ENCODE data around the gene TAX1BP1.
A peak's percentile ranks its signal among the peaks of the same experiment; 100 is the strongest.

Gene TAX1BP1

GRCh38 chr7:27739909-27740448 lies at the start of gene TAX1BP1:
Gene TAX1BP1 (plus strand): TSS chr7:27740162. CDS start chr7:27748525, 8,363 bp downstream.
- peaks cover 43% of the 10 kb centered on the region for H3K4me1 Mint-ChIP-seq
- H3K9me3 Mint-ChIP-seq, result no peaks in the 10 kb centered on the region
- ATAC-seq (replicated peaks; ENCODE audit: extremely low read depth, poor library complexity, severe bottlenecking) (peak; percentile 91), DNase-seq (ENCODE audit: low spot score in 2 of 2) (peak; percentile 91)
- H3K4me3 Mint-ChIP-seq, result peak within 1 kb of the TSS; percentile 97
- peak within 1 kb of the TSS; percentile 98 for H3K27ac Mint-ChIP-seq (ENCODE audit: low read depth)
- peaks cover 22% of the 10 kb centered on the region for H3K36me3 Mint-ChIP-seq (ENCODE audit: insufficient read depth)
- no peaks in the 10 kb centered on the region for H3K27me3 Mint-ChIP-seq

- ATAC-seq (replicated peaks; ENCODE audit: extremely low read depth, poor library complexity, severe bottlenecking) (no peak), DNase-seq (ENCODE audit: low spot score in 2 of 2) (no peak)
- Mint-ChIP-seq H3K27me3 (peaks cover 28% of the 10 kb centered on the region), H3K4me1 (no peaks in the 10 kb centered on the region), H3K36me3 (ENCODE audit: insufficient read depth) (no peaks in the 10 kb centered on the region), H3K4me3 (no peak overlapping the region), H3K9me3 (no peaks in the 10 kb centered on the region), H3K27ac (ENCODE audit: low read depth) (no peak overlapping the region)
Observed at GRCh38 chr7:27690649-27691048, 49.3 kb upstream of the TAX1BP1 start.

GRCh38 chr7:27693794-27694193 lies 46.2 kb upstream of the TAX1BP1 start:
- Mint-ChIP-seq H3K27me3 (peaks cover 16% of the 10 kb centered on the region), H3K36me3 (ENCODE audit: insufficient read depth) (no peaks in the 10 kb centered on the region), H3K4me1 (no peaks in the 10 kb centered on the region), H3K27ac (ENCODE audit: low read depth) (no peak overlapping the region), H3K9me3 (no peaks in the 10 kb centered on the region), H3K4me3 (no peak overlapping the region)
- DNase-seq (ENCODE audit: low spot score in 2 of 2), result no peak
- ATAC-seq (replicated peaks; ENCODE audit: extremely low read depth, poor library complexity, severe bottlenecking), result no peak

GRCh38 chr7:27695096-27695495 lies 44.9 kb upstream of the TAX1BP1 start:
- Mint-ChIP-seq H3K4me3 (no peak overlapping the region), H3K36me3 (ENCODE audit: insufficient read depth) (no peaks in the 10 kb centered on the region), H3K9me3 (no peaks in the 10 kb centered on the region), H3K27me3 (peaks cover 4% of the 10 kb centered on the region), H3K4me1 (no peaks in the 10 kb centered on the region), H3K27ac (ENCODE audit: low read depth) (no peak overlapping the region)
- ATAC-seq (replicated peaks; ENCODE audit: extremely low read depth, poor library complexity, severe bottlenecking) (no peak), DNase-seq (ENCODE audit: low spot score in 2 of 2) (no peak)

GRCh38 chr7:27697861-27698430 lies 42.0 kb upstream of the TAX1BP1 start:
- Mint-ChIP-seq H3K27ac (ENCODE audit: low read depth) (no peak overlapping the region), H3K4me3 (no peak overlapping the region), H3K27me3 (peaks cover 10% of the 10 kb centered on the region), H3K36me3 (ENCODE audit: insufficient read depth) (no peaks in the 10 kb centered on the region), H3K9me3 (no peaks in the 10 kb centered on the region), H3K4me1 (no peaks in the 10 kb centered on the region)
- peak; percentile 24 for ATAC-seq (replicated peaks; ENCODE audit: extremely low read depth, poor library complexity, severe bottlenecking)
- no peak for DNase-seq (ENCODE audit: low spot score in 2 of 2)

- ATAC-seq (replicated peaks; ENCODE audit: extremely low read depth, poor library complexity, severe bottlenecking), result no peak
- DNase-seq (ENCODE audit: low spot score in 2 of 2), result no peak
- H3K4me3 Mint-ChIP-seq, result no peak overlapping the region
- H3K9me3 Mint-ChIP-seq, result no peaks in the 10 kb centered on the region
- H3K27ac Mint-ChIP-seq (ENCODE audit: low read depth), result no peak overlapping the region
- no peaks in the 10 kb centered on the region for H3K36me3 Mint-ChIP-seq (ENCODE audit: insufficient read depth)
- H3K27me3 Mint-ChIP-seq, result peaks cover 19% of the 10 kb centered on the region
- H3K4me1 Mint-ChIP-seq, result no peaks in the 10 kb centered on the region
Observed at GRCh38 chr7:27699751-27700150, 40.2 kb upstream of the TAX1BP1 start.

GRCh38 chr7:27700501-27700900 lies 39.5 kb upstream of the TAX1BP1 start:
- Mint-ChIP-seq H3K27me3 (peaks cover 26% of the 10 kb centered on the region), H3K9me3 (no peaks in the 10 kb centered on the region), H3K27ac (ENCODE audit: low read depth) (no peak overlapping the region), H3K4me3 (no peak overlapping the region), H3K4me1 (no peaks in the 10 kb centered on the region), H3K36me3 (ENCODE audit: insufficient read depth) (no peaks in the 10 kb centered on the region)
- ATAC-seq (replicated peaks; ENCODE audit: extremely low read depth, poor library complexity, severe bottlenecking) (no peak), DNase-seq (ENCODE audit: low spot score in 2 of 2) (no peak)

- Mint-ChIP-seq H3K27ac (ENCODE audit: low read depth) (no peak overlapping the region), H3K27me3 (peaks cover 29% of the 10 kb centered on the region), H3K9me3 (no peaks in the 10 kb centered on the region), H3K4me1 (no peaks in the 10 kb centered on the region), H3K4me3 (no peak overlapping the region), H3K36me3 (ENCODE audit: insufficient read depth) (no peaks in the 10 kb centered on the region)
- DNase-seq (ENCODE audit: low spot score in 2 of 2) (no peak), ATAC-seq (replicated peaks; ENCODE audit: extremely low read depth, poor library complexity, severe bottlenecking) (no peak)
Observed at GRCh38 chr7:27703181-27703580, 36.8 kb upstream of the TAX1BP1 start.

GRCh38 chr7:27704422-27705199 lies 35.4 kb upstream of the TAX1BP1 start:
- Mint-ChIP-seq H3K9me3 (no peaks in the 10 kb centered on the region), H3K36me3 (ENCODE audit: insufficient read depth) (no peaks in the 10 kb centered on the region), H3K4me1 (no peaks in the 10 kb centered on the region), H3K27ac (ENCODE audit: low read depth) (no peak overlapping the region), H3K27me3 (peaks cover 29% of the 10 kb centered on the region), H3K4me3 (no peak overlapping the region)
- no peak for ATAC-seq (replicated peaks; ENCODE audit: extremely low read depth, poor library complexity, severe bottlenecking)
- DNase-seq (ENCODE audit: low spot score in 2 of 2), result no peak

GRCh38 chr7:27705200-27705594 lies 34.8 kb upstream of the TAX1BP1 start:
- Mint-ChIP-seq H3K36me3 (ENCODE audit: insufficient read depth) (no peaks in the 10 kb centered on the region), H3K4me3 (no peak overlapping the region), H3K27ac (ENCODE audit: low read depth) (no peak overlapping the region), H3K27me3 (peaks cover 29% of the 10 kb centered on the region), H3K9me3 (no peaks in the 10 kb centered on the region), H3K4me1 (no peaks in the 10 kb centered on the region)
- no peak for ATAC-seq (replicated peaks; ENCODE audit: extremely low read depth, poor library complexity, severe bottlenecking)
- DNase-seq (ENCODE audit: low spot score in 2 of 2), result no peak

GRCh38 chr7:27708485-27708884 lies 31.5 kb upstream of the TAX1BP1 start:
- Mint-ChIP-seq H3K9me3 (peaks cover 5% of the 10 kb centered on the region), H3K27me3 (peaks cover 25% of the 10 kb centered on the region), H3K36me3 (ENCODE audit: insufficient read depth) (no peaks in the 10 kb centered on the region), H3K27ac (ENCODE audit: low read depth) (no peak overlapping the region), H3K4me1 (no peaks in the 10 kb centered on the region), H3K4me3 (no peak overlapping the region)
- ATAC-seq (replicated peaks; ENCODE audit: extremely low read depth, poor library complexity, severe bottlenecking) (no peak), DNase-seq (ENCODE audit: low spot score in 2 of 2) (no peak)

- Mint-ChIP-seq H3K27me3 (peaks cover 27% of the 10 kb centered on the region), H3K4me1 (no peaks in the 10 kb centered on the region), H3K36me3 (ENCODE audit: insufficient read depth) (no peaks in the 10 kb centered on the region), H3K9me3 (peaks cover 5% of the 10 kb centered on the region), H3K4me3 (no peak overlapping the region), H3K27ac (ENCODE audit: low read depth) (no peak overlapping the region)
- DNase-seq (ENCODE audit: low spot score in 2 of 2), result no peak
- no peak for ATAC-seq (replicated peaks; ENCODE audit: extremely low read depth, poor library complexity, severe bottlenecking)
Observed at GRCh38 chr7:27709137-27710075, 30.6 kb upstream of the TAX1BP1 start.
